SK-N-SH (cell line): Measurements from ENCODE around the gene INPP5A. TPM values are rescaled to one million over a fixed set of nuclear protein-coding genes. Genes with fewer than 3 reads are reported as not detected.

Experiments used
- CTCF ChIA-PET: fragments of 300-600, 350-600 bp; formaldehyde crosslinking; extraction: SDS; loops from one replicate; lab custom pipeline; 2021; lab: Yijun Ruan, JAX
- POLR2A ChIA-PET: fragments of 350-600 bp; sonication (Branson Sonifier 250); formaldehyde crosslinking; extraction: SDS; loops from one replicate; lab custom pipeline; 2020; ENCODE audit warnings: antibody characterized with exemption, inconsistent platforms; lab: Yijun Ruan, JAX
- DNase-seq: peaks from one replicate; pipeline ENCODE4 v3.0.0; 2012
- H2AFZ ChIP-seq: fragments of 200-600 bp; sonication (generic); 2 replicates; pipeline ENCODE4 v1.8.1; 2016; ENCODE audit warnings: antibody characterized with exemption, mild to moderate bottlenecking, low read depth
- H3F3A ChIP-seq: fragments of 200-600 bp; sonication (generic); replicated peaks from 2 replicates; pipeline ENCODE3; 2016; ENCODE audit warnings: antibody characterized with exemption, mild to moderate bottlenecking; ENCODE audit not compliant: insufficient read depth
- H3K27ac ChIP-seq, 2 experiments: fragments of 200-500 bp in 1 of 2; fragments of 200-600 bp in 1 of 2; sonication (Bioruptor generic) in 1 of 2; sonication (generic), shearing (Covaris generic) in 1 of 2; 2 replicates each; pipeline versions ENCODE4 v1.5.1 to v1.6.1; 2014 to 2016; ENCODE audit warnings: low read depth in 2 of 2, inconsistent platforms in 1 of 2, low read length in 1 of 2, mild to moderate bottlenecking in 1 of 2, mixed read lengths in 1 of 2
- H3K27me3 ChIP-seq: fragments of 200-600 bp; sonication (generic), shearing (Covaris generic); 2 replicates; pipeline ENCODE4 v1.6.1; 2016; ENCODE audit warnings: mixed run types; ENCODE audit not compliant: insufficient read depth
- H3K36me3 ChIP-seq, 2 experiments: fragments of 200-500 bp in 1 of 2; fragments of 200-600 bp in 1 of 2; sonication (Bioruptor generic) in 1 of 2; sonication (generic) in 1 of 2; replicated peaks in 1 of 2; 2 replicates each; pipeline versions ENCODE3 to v1.5.1; 2014 to 2016; ENCODE audit warnings: low read length in 1 of 2, mild to moderate bottlenecking in 1 of 2; ENCODE audit not compliant: insufficient read depth in 2 of 2, control insufficient read depth in 1 of 2
- H3K4me1 ChIP-seq, 2 experiments: fragments of 200-500 bp in 1 of 2; fragments of 200-600 bp in 1 of 2; sonication (Bioruptor generic) in 1 of 2; sonication (generic), shearing (Covaris generic) in 1 of 2; 2 replicates each; pipeline versions ENCODE4 v1.5.1 to v1.6.1; 2014 to 2016; ENCODE audit warnings: low read depth in 1 of 2, low read length in 1 of 2, mixed run types in 1 of 2; ENCODE audit not compliant: insufficient read depth in 2 of 2, control insufficient read depth in 1 of 2
- H3K4me2 ChIP-seq: fragments of 200-600 bp; sonication (generic), shearing (Covaris generic); 2 replicates; pipeline ENCODE4 v1.6.1; 2017; ENCODE audit warnings: mixed run types
- H3K4me3 ChIP-seq, 2 experiments: fragments of 200-500 bp in 1 of 2; fragments of 200-600 bp in 1 of 2; sonication (Bioruptor generic) in 1 of 2; sonication (generic), shearing (Covaris generic) in 1 of 2; 2 replicates each; pipeline versions ENCODE4 v1.5.1 to v1.8.1; 2014 to 2016; ENCODE audit warnings: low read depth in 2 of 2, inconsistent platforms in 1 of 2, low read length in 1 of 2, mild to moderate bottlenecking in 1 of 2, mixed read lengths in 1 of 2, moderate library complexity in 1 of 2
- H3K79me2 ChIP-seq: fragments of 200-600 bp; sonication (generic); 2 replicates; pipeline ENCODE4 v1.8.1; 2017; ENCODE audit warnings: mild to moderate bottlenecking; ENCODE audit not compliant: insufficient read depth
- H3K9ac ChIP-seq: fragments of 200-600 bp; sonication (generic); 2 replicates; pipeline ENCODE4 v1.6.1; 2017; ENCODE audit warnings: mixed run types
- H3K9me2 ChIP-seq: fragments of 200-600 bp; sonication (generic); 2 replicates; pipeline ENCODE4 v1.6.1; 2017; ENCODE audit warnings: mixed run types
- H3K9me3 ChIP-seq: fragments of 200-600 bp; sonication (generic); 2 replicates; pipeline ENCODE4 v1.6.1; 2017; ENCODE audit warnings: mixed run types, mild to moderate bottlenecking, moderate library complexity
- H4K20me1 ChIP-seq: fragments of 200-600 bp; sonication (generic); 2 replicates; pipeline ENCODE4 v1.6.1; 2017; ENCODE audit warnings: mild to moderate bottlenecking, mixed run types; ENCODE audit not compliant: insufficient read depth
- ELF1 ChIP-seq: IDR thresholded peaks from 2 replicates; pipeline ENCODE4 v1.4.0; 2012
- FOSL2 ChIP-seq: IDR thresholded peaks from 2 replicates; pipeline ENCODE4 v1.4.0; 2012; ENCODE audit warnings: low read depth, mild to moderate bottlenecking, moderate library complexity, borderline replicate concordance
- FOXJ3 ChIP-seq: sonication (generic); formaldehyde crosslinking; IDR thresholded peaks from 2 replicates; pipeline ENCODE4 v1.5.1; 2020; ENCODE audit warnings: mild to moderate bottlenecking, missing genetic modification reagents
- FOXM1 ChIP-seq: IDR thresholded peaks from 2 replicates; pipeline ENCODE4 v1.4.0; 2012; ENCODE audit warnings: low read depth, mild to moderate bottlenecking
- GABPA ChIP-seq: IDR thresholded peaks from 2 replicates; pipeline ENCODE4 v1.4.0; 2012; ENCODE audit warnings: low read depth, mild to moderate bottlenecking
- JUND ChIP-seq: IDR thresholded peaks from 2 replicates; pipeline ENCODE4 v1.4.0; 2012
- MEF2A ChIP-seq: IDR thresholded peaks from 2 replicates; pipeline ENCODE4 v1.4.0; 2012; ENCODE audit warnings: low read depth, borderline replicate concordance
- RCOR1 ChIP-seq: fragments of 150-350 bp; IDR thresholded peaks from 2 replicates; pipeline ENCODE4 v1.6.1; 2017; ENCODE audit warnings: antibody characterized with exemption, low read length
- RFX5 ChIP-seq: IDR thresholded peaks from 2 replicates; pipeline ENCODE4 v1.6.1; 2012; ENCODE audit warnings: mild to moderate bottlenecking, improper control_type of control experiment, low read length
- RXRA ChIP-seq: IDR thresholded peaks from 2 replicates; pipeline ENCODE4 v1.4.0; 2012; ENCODE audit warnings: low read depth, mild to moderate bottlenecking, borderline replicate concordance
- TEAD4 ChIP-seq: IDR thresholded peaks from 2 replicates; pipeline ENCODE4 v1.4.0; 2012; ENCODE audit warnings: mild to moderate bottlenecking, borderline replicate concordance; ENCODE audit not compliant: insufficient read depth
- WGBS: methylation state at CpG from one replicate; pipeline ENCODE4 v1.1.6; 2017; ENCODE audit warnings: low lambda C conversion rate; 5-methylcytosine and 5-hydroxymethylcytosine counted together
- polyA plus RNA-seq, 3 experiments: library from polyadenylated mRNA; depleted of rRNA; stranded (reverse); fragments of >200 nt; gene quantifications; 2 replicates each; pipeline ENCODE4 v1.2.3, GENCODE V29; 2012
- TF ChIP-seq, protein P1 (sequence below): IDR thresholded peaks from 2 replicates; pipeline ENCODE4 v1.4.0; 2012; ENCODE audit warnings: low read depth
- TF ChIP-seq, protein P2 (sequence below): IDR thresholded peaks from 2 replicates; pipeline ENCODE4; 2012
- TF ChIP-seq, protein P3 (sequence below): fragments of 200-600 bp; sonication (generic); IDR thresholded peaks from 2 replicates; pipeline ENCODE4 v1.6.1; 2017; ENCODE audit warnings: antibody characterized with exemption, mild to moderate bottlenecking, moderate library complexity
- TF ChIP-seq, protein P4 (sequence below): IDR thresholded peaks from 2 replicates; pipeline ENCODE4 v1.6.1; 2012; ENCODE audit warnings: mild to moderate bottlenecking, low read depth, low read length, moderate library complexity
- TF ChIP-seq, protein P5 (sequence below): IDR thresholded peaks from 2 replicates; pipeline ENCODE4 v1.4.0; 2012; ENCODE audit warnings: low read depth, borderline replicate concordance

INPP5A gene
- polyA plus RNA-seq, 1 of the 3 experiments (the other 2 are of a cell fraction): 12.0 TPM

DNA sequence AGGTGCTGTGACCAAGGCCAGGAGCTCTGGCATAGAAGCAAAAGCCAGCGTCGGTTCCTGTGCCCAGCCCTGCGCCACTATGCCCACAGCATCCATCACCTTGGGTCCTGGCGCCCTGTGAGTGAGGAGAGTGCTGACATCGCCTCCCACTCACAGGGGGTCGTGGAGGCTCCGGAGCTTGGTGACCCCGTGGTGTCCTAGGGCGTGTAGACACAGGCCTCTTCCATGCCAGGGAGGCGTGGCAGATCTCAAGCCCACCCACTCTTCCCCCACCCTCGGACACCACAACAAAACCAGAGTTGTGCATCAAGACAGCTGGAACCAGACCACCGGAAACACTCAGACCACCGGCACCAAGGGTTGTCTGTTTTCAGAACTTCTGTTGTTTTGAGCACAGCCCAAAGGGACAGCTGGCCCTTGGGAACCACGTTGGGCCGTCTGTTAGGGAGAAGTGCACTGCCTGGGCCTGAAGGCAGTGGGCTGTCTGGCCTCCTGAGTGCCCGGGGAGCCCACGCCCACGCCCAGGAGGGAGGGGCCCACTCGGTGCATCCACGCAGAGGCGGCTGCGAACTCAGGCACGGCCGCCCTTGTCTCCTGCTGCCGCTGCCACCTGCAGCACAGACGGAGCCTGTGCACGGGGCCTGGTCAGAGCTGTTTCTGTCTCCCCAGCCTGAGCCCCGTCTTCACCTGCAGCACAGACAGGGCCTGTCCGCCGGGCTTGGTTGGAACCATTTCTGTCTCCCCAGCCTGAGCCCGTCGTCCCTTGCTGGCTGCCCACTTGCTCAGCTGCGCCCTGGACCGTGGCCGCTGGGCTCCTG lies 106.3 kb downstream of the INPP5A start:
- no peak overlapping the region for H3K4me2 ChIP-seq
- H3K4me1 ChIP-seq: peaks cover 0 to 17% of the 10 kb centered on the region in 2 experiments; a peak in 2 of 4 replicates
- no peak overlapping the region for H3K4me3 ChIP-seq
- H3F3A ChIP-seq: no peaks in the 10 kb centered on the region
- no peaks in the 10 kb centered on the region for H3K27me3 ChIP-seq
- H3K9me3 ChIP-seq: no peaks in the 10 kb centered on the region
- DNase-seq: peak; percentile 72
- no peak overlapping the region for H3K9ac ChIP-seq
- 78% methylated on average over 16 of the region's 35 CpGs for WGBS
- H3K36me3 ChIP-seq: no peaks in the 10 kb centered on the region
- POLR2A ChIA-PET: no interaction called here
- H3K9me2 ChIP-seq: no peaks in the 10 kb centered on the region
- TF ChIP-seq MEF2A: no peak
- no peak for TF ChIP-seq JUND
- no peak for TF ChIP-seq RXRA
- TF ChIP-seq FOSL2: no peak
- no peak for TF ChIP-seq RCOR1
- TF ChIP-seq, protein P1, sequence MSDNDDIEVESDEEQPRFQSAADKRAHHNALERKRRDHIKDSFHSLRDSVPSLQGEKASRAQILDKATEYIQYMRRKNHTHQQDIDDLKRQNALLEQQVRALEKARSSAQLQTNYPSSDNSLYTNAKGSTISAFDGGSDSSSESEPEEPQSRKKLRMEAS: no peak
- TF ChIP-seq, protein P2, sequence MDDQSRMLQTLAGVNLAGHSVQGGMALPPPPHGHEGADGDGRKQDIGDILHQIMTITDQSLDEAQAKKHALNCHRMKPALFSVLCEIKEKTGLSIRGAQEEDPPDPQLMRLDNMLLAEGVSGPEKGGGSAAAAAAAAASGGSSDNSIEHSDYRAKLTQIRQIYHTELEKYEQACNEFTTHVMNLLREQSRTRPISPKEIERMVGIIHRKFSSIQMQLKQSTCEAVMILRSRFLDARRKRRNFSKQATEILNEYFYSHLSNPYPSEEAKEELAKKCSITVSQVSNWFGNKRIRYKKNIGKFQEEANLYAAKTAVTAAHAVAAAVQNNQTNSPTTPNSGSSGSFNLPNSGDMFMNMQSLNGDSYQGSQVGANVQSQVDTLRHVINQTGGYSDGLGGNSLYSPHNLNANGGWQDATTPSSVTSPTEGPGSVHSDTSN: no peak
- TF ChIP-seq RFX5: no peak
- TF ChIP-seq, protein P3, sequence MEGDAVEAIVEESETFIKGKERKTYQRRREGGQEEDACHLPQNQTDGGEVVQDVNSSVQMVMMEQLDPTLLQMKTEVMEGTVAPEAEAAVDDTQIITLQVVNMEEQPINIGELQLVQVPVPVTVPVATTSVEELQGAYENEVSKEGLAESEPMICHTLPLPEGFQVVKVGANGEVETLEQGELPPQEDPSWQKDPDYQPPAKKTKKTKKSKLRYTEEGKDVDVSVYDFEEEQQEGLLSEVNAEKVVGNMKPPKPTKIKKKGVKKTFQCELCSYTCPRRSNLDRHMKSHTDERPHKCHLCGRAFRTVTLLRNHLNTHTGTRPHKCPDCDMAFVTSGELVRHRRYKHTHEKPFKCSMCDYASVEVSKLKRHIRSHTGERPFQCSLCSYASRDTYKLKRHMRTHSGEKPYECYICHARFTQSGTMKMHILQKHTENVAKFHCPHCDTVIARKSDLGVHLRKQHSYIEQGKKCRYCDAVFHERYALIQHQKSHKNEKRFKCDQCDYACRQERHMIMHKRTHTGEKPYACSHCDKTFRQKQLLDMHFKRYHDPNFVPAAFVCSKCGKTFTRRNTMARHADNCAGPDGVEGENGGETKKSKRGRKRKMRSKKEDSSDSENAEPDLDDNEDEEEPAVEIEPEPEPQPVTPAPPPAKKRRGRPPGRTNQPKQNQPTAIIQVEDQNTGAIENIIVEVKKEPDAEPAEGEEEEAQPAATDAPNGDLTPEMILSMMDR: no peak
- TF ChIP-seq, protein P4, sequence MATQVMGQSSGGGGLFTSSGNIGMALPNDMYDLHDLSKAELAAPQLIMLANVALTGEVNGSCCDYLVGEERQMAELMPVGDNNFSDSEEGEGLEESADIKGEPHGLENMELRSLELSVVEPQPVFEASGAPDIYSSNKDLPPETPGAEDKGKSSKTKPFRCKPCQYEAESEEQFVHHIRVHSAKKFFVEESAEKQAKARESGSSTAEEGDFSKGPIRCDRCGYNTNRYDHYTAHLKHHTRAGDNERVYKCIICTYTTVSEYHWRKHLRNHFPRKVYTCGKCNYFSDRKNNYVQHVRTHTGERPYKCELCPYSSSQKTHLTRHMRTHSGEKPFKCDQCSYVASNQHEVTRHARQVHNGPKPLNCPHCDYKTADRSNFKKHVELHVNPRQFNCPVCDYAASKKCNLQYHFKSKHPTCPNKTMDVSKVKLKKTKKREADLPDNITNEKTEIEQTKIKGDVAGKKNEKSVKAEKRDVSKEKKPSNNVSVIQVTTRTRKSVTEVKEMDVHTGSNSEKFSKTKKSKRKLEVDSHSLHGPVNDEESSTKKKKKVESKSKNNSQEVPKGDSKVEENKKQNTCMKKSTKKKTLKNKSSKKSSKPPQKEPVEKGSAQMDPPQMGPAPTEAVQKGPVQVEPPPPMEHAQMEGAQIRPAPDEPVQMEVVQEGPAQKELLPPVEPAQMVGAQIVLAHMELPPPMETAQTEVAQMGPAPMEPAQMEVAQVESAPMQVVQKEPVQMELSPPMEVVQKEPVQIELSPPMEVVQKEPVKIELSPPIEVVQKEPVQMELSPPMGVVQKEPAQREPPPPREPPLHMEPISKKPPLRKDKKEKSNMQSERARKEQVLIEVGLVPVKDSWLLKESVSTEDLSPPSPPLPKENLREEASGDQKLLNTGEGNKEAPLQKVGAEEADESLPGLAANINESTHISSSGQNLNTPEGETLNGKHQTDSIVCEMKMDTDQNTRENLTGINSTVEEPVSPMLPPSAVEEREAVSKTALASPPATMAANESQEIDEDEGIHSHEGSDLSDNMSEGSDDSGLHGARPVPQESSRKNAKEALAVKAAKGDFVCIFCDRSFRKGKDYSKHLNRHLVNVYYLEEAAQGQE: no peak
- TF ChIP-seq GABPA: no peak
- TF ChIP-seq FOXM1: no peak
- TF ChIP-seq TEAD4: no peak
- no peak for TF ChIP-seq ELF1
- TF ChIP-seq, protein P5, sequence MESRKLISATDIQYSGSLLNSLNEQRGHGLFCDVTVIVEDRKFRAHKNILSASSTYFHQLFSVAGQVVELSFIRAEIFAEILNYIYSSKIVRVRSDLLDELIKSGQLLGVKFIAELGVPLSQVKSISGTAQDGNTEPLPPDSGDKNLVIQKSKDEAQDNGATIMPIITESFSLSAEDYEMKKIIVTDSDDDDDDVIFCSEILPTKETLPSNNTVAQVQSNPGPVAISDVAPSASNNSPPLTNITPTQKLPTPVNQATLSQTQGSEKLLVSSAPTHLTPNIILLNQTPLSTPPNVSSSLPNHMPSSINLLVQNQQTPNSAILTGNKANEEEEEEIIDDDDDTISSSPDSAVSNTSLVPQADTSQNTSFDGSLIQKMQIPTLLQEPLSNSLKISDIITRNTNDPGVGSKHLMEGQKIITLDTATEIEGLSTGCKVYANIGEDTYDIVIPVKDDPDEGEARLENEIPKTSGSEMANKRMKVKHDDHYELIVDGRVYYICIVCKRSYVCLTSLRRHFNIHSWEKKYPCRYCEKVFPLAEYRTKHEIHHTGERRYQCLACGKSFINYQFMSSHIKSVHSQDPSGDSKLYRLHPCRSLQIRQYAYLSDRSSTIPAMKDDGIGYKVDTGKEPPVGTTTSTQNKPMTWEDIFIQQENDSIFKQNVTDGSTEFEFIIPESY: no peak
- no peak for TF ChIP-seq FOXJ3 (CRISPR knock-in tag)
- TF ChIP-seq, all 33 proteins: peak for 0
- no peak overlapping the region for H2AFZ ChIP-seq
- CTCF ChIA-PET: interaction anchor here (0.6 to 4.7 kb wide), 6 partner anchors 11 to 346 kb away, joined by 3 to 19 read pairs (median 4); no protein-coding TSS in a partner anchor
- H3K27ac ChIP-seq: no peak overlapping the region; a peak in 1 of 4 replicates
- peaks cover 19% of the 10 kb centered on the region; the same call in 1 of the 2 replicates for H3K79me2 ChIP-seq
- peaks cover 4% of the 10 kb centered on the region; the same call in 1 of the 2 replicates for H4K20me1 ChIP-seq
